Measurements from ENCODE around the gene KCNAB2.

Gene KCNAB2

DNA sequence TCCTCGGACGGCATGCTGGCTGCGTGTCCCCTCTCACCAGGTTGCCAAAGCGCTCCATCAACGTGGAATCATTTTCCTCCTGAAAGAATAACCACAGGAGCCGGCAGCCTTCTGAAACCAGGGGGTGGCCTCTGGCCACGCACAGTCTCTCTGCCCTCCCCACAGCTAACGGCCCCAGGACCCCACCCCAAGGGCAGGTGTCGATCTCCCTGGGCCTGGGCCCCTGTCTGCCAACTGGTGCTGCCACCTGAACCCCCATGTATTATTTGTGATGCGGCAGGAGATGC, 46.1 kb downstream of the KCNAB2 start:
- Histone ChIP-seq H2AFZ (ENCODE audit: low read length) (no peak overlapping the region), H3K9ac (ENCODE audit: low read depth, low read length, poor library complexity, severe bottlenecking) (no peak overlapping the region), H3F3A (ENCODE audit: low read depth) (no peaks in the 10 kb centered on the region), H3K4me3 (ENCODE audit: low read length, poor library complexity, severe bottlenecking) (no peak overlapping the region), H3K4me1 (ENCODE audit: insufficient read depth, low read length, poor library complexity, severe bottlenecking) (no peaks in the 10 kb centered on the region), H3K79me2 (ENCODE audit: insufficient read depth, low read length) (no peaks in the 10 kb centered on the region), H3K36me3 (ENCODE audit: insufficient read depth, low read length) (peaks cover 80% of the 10 kb centered on the region; the same call in 1 of the 2 replicates), H3K4me2 (ENCODE audit: low read depth, low read length, poor library complexity, severe bottlenecking) (no peak overlapping the region), H3K9me3 (ENCODE audit: insufficient read depth, low read depth, low read length) (no peaks in the 10 kb centered on the region), H3K27me3 (ENCODE audit: insufficient read depth, low read length, poor library complexity, severe bottlenecking) (no peaks in the 10 kb centered on the region), H3K9me2 (replicated peaks; ENCODE audit: low read depth, low read length) (no peaks in the 10 kb centered on the region), H4K20me1 (ENCODE audit: insufficient read depth, low read length, poor library complexity, severe bottlenecking) (peaks cover 4% of the 10 kb centered on the region)
- TF ChIP-seq CTCF (conservative IDR thresholded peaks at IDR 0.05; ENCODE audit: low read length) (no peak), EZH2phosphoT487 (IDR thresholded peaks at IDR 0.05; ENCODE audit: borderline replicate concordance) (no peak)

DNA sequence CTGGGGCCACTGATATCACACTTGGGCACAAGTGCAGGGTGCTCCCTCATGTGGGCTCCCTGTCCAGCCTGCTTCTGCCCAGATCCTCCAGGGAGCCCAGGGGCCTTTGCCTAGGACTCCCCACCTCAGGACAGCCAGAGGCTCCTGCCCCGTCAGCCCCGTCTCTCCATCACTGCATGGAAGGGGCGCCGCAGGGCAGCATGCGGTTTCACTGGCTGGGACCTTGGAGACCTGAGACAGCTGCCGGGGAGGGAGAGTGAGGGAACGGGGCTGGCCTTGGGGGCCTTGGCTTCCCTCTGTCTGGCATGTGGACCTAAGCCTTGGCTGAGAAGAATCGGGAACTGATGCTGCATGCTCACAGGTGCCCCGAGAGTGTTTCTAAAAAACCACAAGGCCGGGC, 46.5 kb downstream of the KCNAB2 start:
- Histone ChIP-seq H3K9ac (ENCODE audit: low read depth, low read length, poor library complexity, severe bottlenecking) (no peak overlapping the region), H4K20me1 (ENCODE audit: insufficient read depth, low read length, poor library complexity, severe bottlenecking) (peaks cover 4% of the 10 kb centered on the region), H3K4me1 (ENCODE audit: insufficient read depth, low read length, poor library complexity, severe bottlenecking) (no peaks in the 10 kb centered on the region), H3K4me3 (ENCODE audit: low read length, poor library complexity, severe bottlenecking) (no peak overlapping the region), H3K36me3 (ENCODE audit: insufficient read depth, low read length) (peaks cover 81% of the 10 kb centered on the region; the same call in 1 of the 2 replicates), H3K4me2 (ENCODE audit: low read depth, low read length, poor library complexity, severe bottlenecking) (no peak overlapping the region), H3K27me3 (ENCODE audit: insufficient read depth, low read length, poor library complexity, severe bottlenecking) (no peaks in the 10 kb centered on the region), H3K9me3 (ENCODE audit: insufficient read depth, low read depth, low read length) (no peaks in the 10 kb centered on the region), H3F3A (ENCODE audit: low read depth) (no peaks in the 10 kb centered on the region), H3K9me2 (replicated peaks; ENCODE audit: low read depth, low read length) (no peaks in the 10 kb centered on the region), H2AFZ (ENCODE audit: low read length) (no peak overlapping the region), H3K79me2 (ENCODE audit: insufficient read depth, low read length) (no peaks in the 10 kb centered on the region)
- TF ChIP-seq EZH2phosphoT487 (IDR thresholded peaks at IDR 0.05; ENCODE audit: borderline replicate concordance) = no peak
- no peak for TF ChIP-seq CTCF (conservative IDR thresholded peaks at IDR 0.05; ENCODE audit: low read length)

GRCh38 chr1:6093071-6093470, 47.4 kb downstream of the KCNAB2 start:
- Histone ChIP-seq H3K4me2 (ENCODE audit: low read depth, low read length, poor library complexity, severe bottlenecking) (no peak overlapping the region), H2AFZ (ENCODE audit: low read length) (no peak overlapping the region), H3F3A (ENCODE audit: low read depth) (no peaks in the 10 kb centered on the region), H3K79me2 (ENCODE audit: insufficient read depth, low read length) (no peaks in the 10 kb centered on the region), H3K4me1 (ENCODE audit: insufficient read depth, low read length, poor library complexity, severe bottlenecking) (no peaks in the 10 kb centered on the region), H3K4me3 (ENCODE audit: low read length, poor library complexity, severe bottlenecking) (no peak overlapping the region), H3K27me3 (ENCODE audit: insufficient read depth, low read length, poor library complexity, severe bottlenecking) (no peaks in the 10 kb centered on the region), H3K9me3 (ENCODE audit: insufficient read depth, low read depth, low read length) (no peaks in the 10 kb centered on the region), H4K20me1 (ENCODE audit: insufficient read depth, low read length, poor library complexity, severe bottlenecking) (peaks cover 7% of the 10 kb centered on the region), H3K9ac (ENCODE audit: low read depth, low read length, poor library complexity, severe bottlenecking) (no peak overlapping the region), H3K9me2 (replicated peaks; ENCODE audit: low read depth, low read length) (no peaks in the 10 kb centered on the region), H3K36me3 (ENCODE audit: insufficient read depth, low read length) (peaks cover 81% of the 10 kb centered on the region; the same call in 1 of the 2 replicates)
- TF ChIP-seq CTCF (conservative IDR thresholded peaks at IDR 0.05; ENCODE audit: low read length) = no peak
- no peak for TF ChIP-seq EZH2phosphoT487 (IDR thresholded peaks at IDR 0.05; ENCODE audit: borderline replicate concordance)
